Right lobe of liver (tissue), 4 donors: ENCODE data around the gene FSTL4.

Experiments used
- POLR2A ChIP-seq: fragments of 450-650 bp; IDR thresholded peaks from one replicate; pipeline ENCODE4 v1.6.1; 2017; ENCODE audit warnings: antibody characterized with exemption, mild to moderate bottlenecking
- TF ChIP-seq, protein P1 (sequence below), 4 donors: fragments of 200-600 bp in 3 of 4; fragments of 450-650 bp in 1 of 4; IDR thresholded peaks; one replicate each; pipeline versions ENCODE4 v1.5.1 to v1.8.0; 2016 to 2022; ENCODE audit warnings: antibody characterized with exemption in 4 of 4, mild to moderate bottlenecking in 2 of 4
- donor health status: DM: no; HTN: no; CAD: no.
- donor health status: DM: no; HTN: no; CAD: no.
- donor health status: DM: no; HTN: yes; CAD: no.

GRCh38 chr5:133321286-133321832 is 291.0 kb downstream of the FSTL4 start:
- TF ChIP-seq, protein P1, sequence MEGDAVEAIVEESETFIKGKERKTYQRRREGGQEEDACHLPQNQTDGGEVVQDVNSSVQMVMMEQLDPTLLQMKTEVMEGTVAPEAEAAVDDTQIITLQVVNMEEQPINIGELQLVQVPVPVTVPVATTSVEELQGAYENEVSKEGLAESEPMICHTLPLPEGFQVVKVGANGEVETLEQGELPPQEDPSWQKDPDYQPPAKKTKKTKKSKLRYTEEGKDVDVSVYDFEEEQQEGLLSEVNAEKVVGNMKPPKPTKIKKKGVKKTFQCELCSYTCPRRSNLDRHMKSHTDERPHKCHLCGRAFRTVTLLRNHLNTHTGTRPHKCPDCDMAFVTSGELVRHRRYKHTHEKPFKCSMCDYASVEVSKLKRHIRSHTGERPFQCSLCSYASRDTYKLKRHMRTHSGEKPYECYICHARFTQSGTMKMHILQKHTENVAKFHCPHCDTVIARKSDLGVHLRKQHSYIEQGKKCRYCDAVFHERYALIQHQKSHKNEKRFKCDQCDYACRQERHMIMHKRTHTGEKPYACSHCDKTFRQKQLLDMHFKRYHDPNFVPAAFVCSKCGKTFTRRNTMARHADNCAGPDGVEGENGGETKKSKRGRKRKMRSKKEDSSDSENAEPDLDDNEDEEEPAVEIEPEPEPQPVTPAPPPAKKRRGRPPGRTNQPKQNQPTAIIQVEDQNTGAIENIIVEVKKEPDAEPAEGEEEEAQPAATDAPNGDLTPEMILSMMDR (IDR thresholded peaks at IDR 0.05) = no peak
- TF ChIP-seq POLR2A = no peak
